Calu3 (cell line): ENCODE data around the gene ATP5F1E. TPM values are rescaled to one million over a fixed set of nuclear protein-coding genes. Genes with fewer than 3 reads are reported as not detected.

ENCODE experiments used
- BruUV-seq: library from RNA; stranded (reverse); fragments of 400-500 nt; replicated peaks from 2 replicates; lab custom pipeline; 2021; lab: Mats Ljungman, UMichigan
- CTCF ChIA-PET: fragments of 300-600 bp; sonication (Branson Sonifier 250); formaldehyde crosslinking; loops from one replicate; lab custom pipeline; 2022; ENCODE audit warnings: antibody characterized with exemption; lab: Charles Lee
- DNase-seq: peaks from one replicate; pipeline ENCODE4 v3.0.0; 2022
- H3K27ac Mint-ChIP-seq: one replicate; pipeline ENCODE4 v1.8.0; 2022; ENCODE audit warnings: mixed read lengths; ENCODE audit not compliant: unreplicated experiment
- H3K27me3 Mint-ChIP-seq: one replicate; pipeline ENCODE4 v1.8.0; 2022; ENCODE audit warnings: mixed read lengths; ENCODE audit not compliant: unreplicated experiment
- H3K36me3 Mint-ChIP-seq: one replicate; pipeline ENCODE4 v1.8.0; 2022; ENCODE audit warnings: mild to moderate bottlenecking, moderate library complexity, mixed read lengths; ENCODE audit not compliant: insufficient read depth, unreplicated experiment
- H3K4me1 Mint-ChIP-seq: one replicate; pipeline ENCODE4 v1.8.0; 2022; ENCODE audit warnings: mild to moderate bottlenecking, low read depth, mixed read lengths; ENCODE audit not compliant: unreplicated experiment
- H3K4me3 Mint-ChIP-seq: one replicate; pipeline ENCODE4 v1.8.0; 2022; ENCODE audit warnings: mild to moderate bottlenecking, low read depth, moderate library complexity, mixed read lengths; ENCODE audit not compliant: unreplicated experiment
- H3K9me3 Mint-ChIP-seq: one replicate; pipeline ENCODE4 v1.8.0; 2022; ENCODE audit warnings: low read depth, mixed read lengths; ENCODE audit not compliant: unreplicated experiment
- intact Hi-C: fragments of 100-400 bp; cut with micrococcal nuclease; formaldehyde crosslinking; loops from one replicate; pipeline ENCODE4 v1.10.0; 2022; ENCODE audit not compliant: unreplicated experiment
- total RNA-seq: library from RNA; stranded (reverse); gene quantifications from 2 replicates; pipeline ENCODE4 v1.2.3, GENCODE V29; 2022
- TF ChIP-seq, protein P1 (sequence below): fragments of 200-600 bp; IDR thresholded peaks from one replicate; pipeline ENCODE4 v1.8.0; 2022; ENCODE audit warnings: antibody characterized with exemption; ENCODE audit not compliant: unreplicated experiment

The ATP5F1E gene
- total RNA-seq, 1 experiment from 2014 or later: 116 TPM

DNA sequence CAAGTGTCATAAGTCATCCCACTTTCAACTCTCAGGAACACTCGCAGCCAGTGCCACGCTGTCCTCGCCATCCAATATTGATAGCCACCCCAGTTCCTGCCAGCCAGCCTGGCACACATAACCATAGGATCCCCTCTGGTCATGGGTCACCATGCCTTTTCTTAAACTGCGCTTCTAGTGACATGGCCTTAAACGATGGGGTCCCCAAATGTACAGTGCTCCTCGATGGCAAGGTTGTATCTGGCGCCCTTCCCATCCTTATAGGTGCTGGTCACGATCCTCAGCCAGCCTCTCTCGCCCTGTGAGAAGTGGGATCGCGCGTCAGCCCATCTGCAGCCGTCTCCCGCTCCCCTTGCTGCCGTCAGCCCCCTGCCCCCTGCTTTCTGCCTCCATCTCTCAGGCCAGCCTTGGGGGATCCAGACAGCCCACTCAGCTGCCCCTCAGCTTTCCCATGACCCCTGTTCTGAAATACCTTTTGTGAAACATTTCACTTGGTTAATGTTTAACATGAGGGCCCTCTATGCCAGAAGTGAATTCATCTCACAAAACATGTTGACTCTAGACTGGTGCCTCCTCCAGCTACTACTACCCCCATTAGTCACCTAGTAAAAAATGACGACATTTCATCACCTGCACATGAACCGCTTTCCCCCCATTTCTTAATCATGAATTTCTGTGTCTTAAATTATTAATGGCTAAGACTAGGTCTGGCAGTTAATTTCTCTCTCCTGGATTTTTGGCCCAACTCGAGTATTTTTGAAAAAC, 36.5 kb downstream of the ATP5F1E start:
- BruUV-seq: no TSS peak

DNA sequence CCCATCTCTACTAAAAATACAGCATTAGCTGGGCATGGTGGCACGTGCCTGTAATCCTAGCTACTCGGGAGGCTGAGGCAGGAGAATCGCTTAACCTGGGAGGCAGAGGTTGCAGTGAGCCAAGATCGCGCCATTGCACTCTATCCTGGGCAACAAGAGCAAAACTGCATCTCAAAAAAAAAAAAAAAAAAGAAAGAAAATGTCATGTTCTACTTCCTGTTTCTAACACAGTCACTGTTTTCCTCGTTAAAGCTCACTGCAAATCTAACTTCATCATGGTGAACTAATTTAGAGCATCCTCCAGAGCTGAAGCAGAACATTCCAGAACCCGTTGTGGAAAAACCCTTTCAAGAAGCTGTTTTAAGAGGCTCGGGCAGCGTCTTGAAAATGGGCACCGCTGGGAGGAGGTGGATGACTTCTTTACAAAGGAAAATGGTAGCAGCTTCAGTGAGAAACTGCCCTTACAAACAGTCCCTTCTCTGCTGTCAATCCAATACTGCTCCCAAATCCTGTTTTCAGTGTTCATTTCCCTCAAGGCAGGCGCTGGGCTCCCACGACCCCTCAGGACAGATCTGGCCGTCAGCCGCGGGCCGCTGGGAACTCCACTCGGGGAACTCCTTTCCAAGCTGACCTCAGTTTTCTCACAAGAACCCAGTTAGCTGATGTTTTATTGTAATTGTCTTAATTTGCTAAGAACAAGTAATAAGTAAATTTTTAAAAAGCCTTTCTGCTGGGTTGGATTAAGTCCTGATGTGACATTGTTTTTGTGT, 37.6 kb downstream of the ATP5F1E start:
- H3K36me3 Mint-ChIP-seq: peaks cover 86% of the 10 kb centered on the region

More for the DNA sequence above, 36.5 kb downstream of the ATP5F1E start:
- intact Hi-C loops: no loop called here
- CTCF ChIA-PET: interaction anchor here (0.6 to 0.8 kb wide), 2 partner anchors 9 to 14 kb away, joined by 3 to 11 read pairs; no protein-coding TSS in a partner anchor
- Mint-ChIP-seq H3K4me3 (peak overlapping the region; percentile 0), H3K9me3 (no peaks in the 10 kb centered on the region), H3K4me1 (peaks cover 17% of the 10 kb centered on the region), H3K27ac (peak overlapping the region; percentile 56), H3K27me3 (no peaks in the 10 kb centered on the region), H3K36me3 (peaks cover 84% of the 10 kb centered on the region)
- peak; percentile 24 for DNase-seq
- TF ChIP-seq, protein P1, sequence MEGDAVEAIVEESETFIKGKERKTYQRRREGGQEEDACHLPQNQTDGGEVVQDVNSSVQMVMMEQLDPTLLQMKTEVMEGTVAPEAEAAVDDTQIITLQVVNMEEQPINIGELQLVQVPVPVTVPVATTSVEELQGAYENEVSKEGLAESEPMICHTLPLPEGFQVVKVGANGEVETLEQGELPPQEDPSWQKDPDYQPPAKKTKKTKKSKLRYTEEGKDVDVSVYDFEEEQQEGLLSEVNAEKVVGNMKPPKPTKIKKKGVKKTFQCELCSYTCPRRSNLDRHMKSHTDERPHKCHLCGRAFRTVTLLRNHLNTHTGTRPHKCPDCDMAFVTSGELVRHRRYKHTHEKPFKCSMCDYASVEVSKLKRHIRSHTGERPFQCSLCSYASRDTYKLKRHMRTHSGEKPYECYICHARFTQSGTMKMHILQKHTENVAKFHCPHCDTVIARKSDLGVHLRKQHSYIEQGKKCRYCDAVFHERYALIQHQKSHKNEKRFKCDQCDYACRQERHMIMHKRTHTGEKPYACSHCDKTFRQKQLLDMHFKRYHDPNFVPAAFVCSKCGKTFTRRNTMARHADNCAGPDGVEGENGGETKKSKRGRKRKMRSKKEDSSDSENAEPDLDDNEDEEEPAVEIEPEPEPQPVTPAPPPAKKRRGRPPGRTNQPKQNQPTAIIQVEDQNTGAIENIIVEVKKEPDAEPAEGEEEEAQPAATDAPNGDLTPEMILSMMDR: no peak

DNA sequence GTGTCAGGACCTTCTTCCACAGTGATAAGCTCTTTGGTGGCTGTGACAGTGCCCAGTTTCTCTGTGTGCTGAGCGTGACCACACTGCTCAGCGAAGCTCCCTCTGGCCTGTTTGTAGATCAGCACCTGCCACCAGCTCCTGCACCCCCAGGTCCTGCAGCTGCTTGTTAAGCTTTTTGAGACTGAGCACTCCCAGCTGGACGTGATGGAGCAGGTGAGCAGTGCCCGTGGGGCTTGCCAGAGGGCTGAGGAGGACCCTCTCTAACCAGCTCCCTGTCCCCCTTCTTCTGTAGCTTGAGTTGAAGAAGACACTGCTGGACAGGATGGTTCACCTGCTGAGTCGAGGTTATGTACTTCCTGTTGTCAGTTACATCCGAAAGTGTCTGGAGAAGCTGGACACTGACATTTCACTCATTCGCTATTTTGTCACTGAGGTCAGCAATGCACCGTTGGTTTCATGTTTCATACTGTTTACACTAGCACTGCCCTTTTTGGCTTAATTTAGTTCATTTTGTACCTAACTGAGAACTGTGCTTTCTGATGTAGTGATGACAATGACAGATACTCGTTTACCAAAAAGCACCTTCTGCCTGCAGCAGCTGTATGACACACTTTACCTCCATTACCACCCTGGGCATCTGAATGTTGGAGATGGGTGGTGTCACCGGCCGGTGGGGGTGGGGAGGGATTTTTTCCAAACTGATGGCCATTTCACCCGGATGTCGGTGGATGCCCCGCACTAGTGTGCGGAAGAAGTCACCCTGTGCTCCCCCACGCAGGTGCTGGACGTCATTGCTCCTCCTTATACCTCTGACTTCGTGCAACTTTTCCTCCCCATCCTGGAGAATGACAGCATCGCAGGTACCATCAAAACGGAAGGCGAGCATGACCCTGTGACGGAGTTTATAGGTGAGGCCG, 38.5 kb downstream of the ATP5F1E start:
- intact Hi-C loops: no loop called here
- CTCF ChIA-PET: interaction anchor here (0.6 to 1.1 kb wide), 3 partner anchors 11 to 123 kb away, joined by 3 to 7 read pairs (median 5); no protein-coding TSS in a partner anchor
- no peak overlapping the region for H3K27ac Mint-ChIP-seq
- no peak for DNase-seq
- no peaks in the 10 kb centered on the region for H3K27me3 Mint-ChIP-seq
- no TSS peak for BruUV-seq
- no peak overlapping the region for H3K4me3 Mint-ChIP-seq
- H3K36me3 Mint-ChIP-seq: peaks cover 87% of the 10 kb centered on the region
- H3K9me3 Mint-ChIP-seq: no peaks in the 10 kb centered on the region
- TF ChIP-seq, protein P1: no peak
- H3K4me1 Mint-ChIP-seq: peaks cover 17% of the 10 kb centered on the region

More for the DNA sequence above, 37.6 kb downstream of the ATP5F1E start:
- no peak for DNase-seq
- TSS peak; percentile 22 for BruUV-seq
- intact Hi-C loops: no loop called here
- no peaks in the 10 kb centered on the region for H3K27me3 Mint-ChIP-seq
- H3K4me3 Mint-ChIP-seq: no peak overlapping the region
- no peaks in the 10 kb centered on the region for H3K9me3 Mint-ChIP-seq
- no peak overlapping the region for H3K27ac Mint-ChIP-seq
- CTCF ChIA-PET: interaction anchor here (0.6 kb wide), 1 partner anchor 12 kb away, joined by 7 read pairs; no protein-coding TSS in a partner anchor
- H3K4me1 Mint-ChIP-seq: peaks cover 17% of the 10 kb centered on the region
- TF ChIP-seq, protein P1: no peak

DNA sequence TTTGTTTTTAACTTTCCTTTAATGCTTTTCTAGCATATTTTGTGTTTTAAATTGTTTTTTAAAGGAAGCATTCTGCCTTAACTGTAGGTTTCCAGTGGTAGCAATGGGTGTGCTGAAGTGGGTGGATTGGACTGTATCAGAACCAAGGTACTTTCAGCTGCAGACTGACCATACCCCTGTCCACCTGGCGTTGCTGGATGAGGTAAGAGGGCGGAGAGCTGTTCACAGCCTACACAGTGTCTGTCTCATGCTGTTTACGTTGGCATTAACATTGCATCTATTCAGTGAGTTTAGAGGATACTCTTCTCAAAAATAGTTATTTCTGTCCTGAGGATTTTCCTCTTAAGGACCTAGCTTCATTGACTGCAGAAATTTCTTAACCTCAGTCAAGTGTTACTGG, 39.2 kb downstream of the ATP5F1E start:
- no TSS peak for BruUV-seq
- no peaks in the 10 kb centered on the region for H3K9me3 Mint-ChIP-seq
- intact Hi-C loops: no loop called here
- no peak overlapping the region for H3K27ac Mint-ChIP-seq
- H3K4me1 Mint-ChIP-seq: peaks cover 17% of the 10 kb centered on the region
- CTCF ChIA-PET: interaction anchor here (0.9 to 1.1 kb wide), 2 partner anchors 11 to 123 kb away, joined by 3 to 5 read pairs; no protein-coding TSS in a partner anchor
- no peak overlapping the region for H3K4me3 Mint-ChIP-seq
- DNase-seq: no peak
- TF ChIP-seq, protein P1: no peak
- H3K27me3 Mint-ChIP-seq: no peaks in the 10 kb centered on the region
- H3K36me3 Mint-ChIP-seq: peaks cover 82% of the 10 kb centered on the region
